HG03097 (cell line): ENCODE data around the gene OR1K1.
"Not testable (repeated sequence)": the region's sequence is repeated elsewhere in the genome, so short reads cannot be mapped to it uniquely, and the experiment has no call there.

Source experiments
- ATAC-seq: cut with Tn5 transposase; IDR thresholded peaks from one replicate; pipeline ENCODE4 v1.9.1; 2021; ENCODE audit not compliant: unreplicated experiment, low FRiP score

The OR1K1 gene

GRCh38 chr9:122800066-122801060, at the start of gene OR1K1:
TSS of gene OR1K1 (plus strand) at chr9:122800123. CDS start at chr9:122800123, 0 bp downstream.
- no peak for ATAC-seq

GRCh38 chr9:122754825-122755224, 45.1 kb upstream of the OR1K1 start:
- no peak for ATAC-seq

DNA sequence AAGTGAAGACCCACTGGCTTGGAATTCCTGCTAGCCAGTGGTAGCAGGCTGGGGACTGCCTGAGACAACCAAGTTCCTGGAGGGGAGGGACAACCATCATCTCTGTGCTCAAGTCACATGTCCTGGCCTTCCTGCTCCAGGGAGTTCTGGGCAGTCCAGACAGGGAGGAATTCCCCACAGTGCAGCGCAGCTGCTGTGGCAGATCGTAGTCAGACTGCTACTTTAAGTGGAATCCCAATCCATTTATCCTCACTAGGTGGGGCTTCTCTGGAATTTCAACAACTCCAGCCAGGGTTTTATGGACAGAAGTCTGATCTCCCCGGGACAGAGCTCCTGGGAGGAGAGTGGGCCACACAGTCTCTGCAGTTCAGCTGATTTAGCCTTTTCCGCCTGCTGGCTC, 32.1 kb upstream of the OR1K1 start:
- no peak for ATAC-seq

DNA sequence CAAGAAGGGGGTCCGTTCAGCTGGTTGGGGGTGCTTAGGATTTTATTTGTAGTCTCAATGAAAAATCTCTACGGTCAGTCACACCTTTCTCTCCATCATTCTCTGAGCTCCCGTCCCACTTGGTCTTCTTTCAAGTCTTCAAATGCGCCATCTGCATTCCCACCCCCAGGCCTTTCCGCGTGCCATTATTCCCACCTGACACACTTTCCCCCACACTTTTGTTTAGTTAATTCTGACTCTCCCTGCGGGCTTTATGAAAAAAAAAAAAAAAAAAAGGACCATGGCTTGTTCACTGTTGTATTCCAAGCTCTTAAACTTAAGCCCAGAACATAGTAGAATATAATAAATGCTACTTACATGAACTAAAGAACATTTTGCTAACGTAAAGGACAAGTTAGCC, 22.9 kb upstream of the OR1K1 start:
- no peak for ATAC-seq

DNA sequence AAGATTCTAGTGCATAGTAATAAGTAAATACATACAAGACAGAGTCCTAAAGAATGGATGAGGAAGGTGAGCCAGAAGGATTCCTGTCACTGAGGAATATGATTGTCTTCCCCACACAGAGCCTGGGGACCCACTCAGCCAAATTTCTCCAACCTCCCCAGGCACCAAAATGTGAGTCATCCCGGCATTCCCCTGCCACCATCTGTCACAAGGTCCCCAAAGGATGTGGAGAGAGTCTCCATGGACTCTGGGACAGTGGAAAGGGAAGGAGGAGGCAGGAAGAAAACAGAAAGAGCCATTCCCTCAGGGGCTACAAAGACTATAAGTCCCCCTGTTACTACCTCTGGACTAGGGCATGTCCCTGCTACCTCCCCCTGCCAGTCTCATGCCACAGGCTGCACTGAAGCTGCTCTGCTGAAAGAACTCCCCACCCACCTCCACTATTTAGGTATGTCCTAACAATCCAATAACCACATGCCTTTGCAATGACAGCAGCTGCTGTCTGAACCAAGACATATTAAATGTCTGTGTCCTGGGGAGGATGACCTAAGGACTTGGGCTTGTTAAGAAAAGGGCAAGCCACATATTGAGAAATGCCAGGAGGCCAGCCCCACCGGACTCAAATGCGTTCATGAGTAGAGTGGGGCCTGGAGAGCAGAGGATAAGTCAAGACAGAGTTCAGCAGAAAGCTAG, 21.8 kb upstream of the OR1K1 start:
- no peak for ATAC-seq

DNA sequence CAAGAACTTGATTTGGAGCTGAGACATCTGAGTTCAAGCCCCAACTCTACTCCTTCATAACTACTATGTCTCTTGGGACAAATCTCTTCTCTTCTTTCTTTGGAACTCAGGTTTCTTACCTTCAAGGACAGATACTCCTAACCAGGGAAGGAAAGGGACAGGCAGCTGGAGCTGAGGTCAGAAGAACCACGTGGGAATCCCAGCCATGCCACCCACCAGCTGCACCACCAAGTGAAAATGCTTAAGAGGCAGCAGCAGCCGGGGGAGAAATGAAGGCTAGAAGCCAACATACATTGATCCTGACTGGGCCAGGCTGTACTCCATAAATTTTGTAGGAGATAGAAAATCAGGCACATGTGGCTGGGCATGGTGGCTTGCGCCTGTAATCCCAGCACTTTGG, 20.7 kb upstream of the OR1K1 start:
- ATAC-seq = no peak

DNA sequence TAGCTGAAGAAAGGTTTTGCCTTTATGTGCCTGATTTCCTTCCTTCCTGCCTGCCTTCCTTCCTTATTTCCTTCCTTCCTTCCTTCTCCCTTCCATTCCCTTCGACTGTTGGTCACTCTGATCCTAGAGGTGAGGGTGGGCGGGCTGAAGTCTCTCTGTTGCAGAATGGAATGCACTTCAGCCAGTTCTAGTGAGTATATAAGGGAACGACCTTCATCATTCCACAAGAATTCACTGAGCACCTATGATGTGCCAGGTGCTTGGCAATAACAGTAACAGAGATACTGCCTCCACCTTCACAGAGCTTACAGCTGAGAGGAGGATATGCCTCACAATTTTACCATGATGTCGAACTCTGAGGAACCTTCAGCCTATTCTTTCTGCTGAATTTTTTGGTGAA, 19.9 kb upstream of the OR1K1 start:
- no peak for ATAC-seq

GRCh38 chr9:122781671-122782070, 18.3 kb upstream of the OR1K1 start:
- ATAC-seq = no peak

GRCh38 chr9:122785269-122785668, 14.7 kb upstream of the OR1K1 start:
- ATAC-seq = no peak

DNA sequence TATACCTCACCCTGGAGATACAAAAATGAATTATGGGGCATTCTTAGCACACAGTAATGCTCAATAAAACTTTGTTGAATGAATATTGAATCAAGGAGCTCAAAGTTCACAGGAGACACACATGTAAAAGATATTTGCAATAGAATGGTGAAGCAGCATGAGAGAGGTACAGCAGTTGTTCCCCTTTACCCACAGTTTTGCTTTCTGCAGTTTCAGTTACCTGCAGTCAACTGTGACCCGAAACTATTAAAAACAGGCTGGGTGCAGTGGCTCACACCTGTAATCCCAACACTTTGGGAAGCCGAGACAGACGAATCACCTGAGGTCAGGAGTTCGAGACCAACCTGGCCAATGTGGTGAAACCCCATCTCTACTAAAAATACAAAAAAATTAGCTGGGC, 13.6 kb upstream of the OR1K1 start:
- ATAC-seq = no peak

GRCh38 chr9:122788831-122789230, 11.1 kb upstream of the OR1K1 start, which contains the start of gene OR5C1:
TSS of gene OR5C1 (plus strand) at chr9:122788933. CDS start at chr9:122788933, 0 bp downstream.
- no peak for ATAC-seq

GRCh38 chr9:122789256-122790046, 10.5 kb upstream of the OR1K1 start:
- no peak for ATAC-seq

- no peak for ATAC-seq
These were observed 7.9 kb upstream of the OR1K1 start for GRCh38 chr9:122791872-122792669.

DNA sequence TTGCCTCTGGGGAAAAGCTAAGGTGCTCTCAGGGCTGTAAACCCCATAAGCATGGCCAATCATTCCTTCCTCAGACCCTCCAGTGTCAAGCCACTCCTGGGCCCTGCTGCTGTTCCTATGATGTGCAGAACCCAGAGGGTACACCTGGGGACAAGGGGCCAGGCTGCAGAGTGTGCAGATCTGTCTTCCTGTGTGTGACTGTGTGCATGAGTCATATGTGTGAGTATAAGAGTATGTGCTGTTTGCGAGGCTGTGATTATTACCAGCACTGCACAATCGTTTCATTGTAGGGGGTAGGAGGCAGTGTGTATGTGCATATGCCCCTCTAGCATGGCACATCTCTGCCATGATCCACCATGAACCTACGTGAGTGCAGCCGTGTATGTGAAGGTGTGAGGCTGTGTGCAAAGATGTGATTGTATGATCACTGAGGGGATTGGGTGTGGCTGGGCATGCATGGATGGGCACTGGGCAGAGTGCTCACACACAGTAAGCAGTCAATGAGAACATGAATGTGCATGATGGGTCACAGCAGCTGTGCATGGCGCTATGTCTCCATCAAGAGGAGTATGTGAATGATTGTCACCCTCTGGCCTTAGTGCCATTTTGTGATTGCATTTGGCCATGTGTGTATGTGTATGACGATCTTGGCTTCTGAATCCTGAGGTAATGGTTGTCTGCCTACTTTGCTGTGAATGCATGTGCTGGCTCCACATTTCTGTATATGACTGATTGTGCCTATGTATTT, 2.4 kb upstream of the OR1K1 start:
- no peak for ATAC-seq

DNA sequence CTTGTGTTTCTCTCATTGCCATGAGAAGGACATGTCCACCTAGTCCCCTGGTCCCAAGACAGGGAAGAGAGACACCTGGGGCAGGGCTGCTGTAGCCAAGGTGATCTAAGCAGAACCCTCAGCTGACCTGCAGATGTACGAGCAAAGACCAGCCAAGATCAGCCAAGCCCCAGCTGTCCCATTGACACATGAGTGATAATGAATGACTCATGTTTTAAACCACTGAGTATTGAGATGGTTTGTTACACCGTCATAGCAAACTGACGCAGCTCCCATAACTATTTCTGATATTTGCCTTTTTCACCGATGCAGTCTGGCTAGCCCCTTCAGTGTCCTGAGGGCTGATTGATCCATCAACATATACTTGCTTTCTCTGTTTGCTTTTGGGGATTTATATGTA, 6.7 kb downstream of the OR1K1 start:
- no peak for ATAC-seq

DNA sequence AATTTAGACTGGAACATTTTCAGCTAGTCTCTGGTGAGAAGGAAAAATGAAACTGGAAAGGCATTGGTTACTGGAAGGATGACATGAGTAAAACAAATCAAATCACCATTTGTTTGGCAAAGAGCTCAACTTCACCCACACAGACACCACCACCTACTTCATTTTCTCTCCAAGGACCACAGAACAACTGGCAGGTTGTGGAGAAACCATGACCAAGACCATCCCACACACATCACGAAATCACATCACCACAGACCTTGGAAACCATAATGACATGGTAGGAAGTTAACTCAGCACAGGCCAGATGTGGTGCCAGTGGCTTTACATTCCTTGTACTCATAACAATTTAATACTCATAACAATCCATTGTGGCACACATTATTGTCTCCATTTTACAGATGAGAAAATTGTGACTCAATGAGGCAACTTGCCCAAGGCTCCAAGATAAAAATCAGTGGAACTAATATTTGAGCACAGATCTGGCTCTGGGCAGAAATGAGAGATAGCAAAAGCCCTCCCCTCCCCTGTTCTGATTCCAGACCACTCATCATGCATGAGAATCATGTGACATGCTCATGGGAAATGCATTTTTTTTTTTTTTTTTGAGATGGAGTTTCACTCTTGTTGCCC, 7.5 kb downstream of the OR1K1 start:
- no peak for ATAC-seq

DNA sequence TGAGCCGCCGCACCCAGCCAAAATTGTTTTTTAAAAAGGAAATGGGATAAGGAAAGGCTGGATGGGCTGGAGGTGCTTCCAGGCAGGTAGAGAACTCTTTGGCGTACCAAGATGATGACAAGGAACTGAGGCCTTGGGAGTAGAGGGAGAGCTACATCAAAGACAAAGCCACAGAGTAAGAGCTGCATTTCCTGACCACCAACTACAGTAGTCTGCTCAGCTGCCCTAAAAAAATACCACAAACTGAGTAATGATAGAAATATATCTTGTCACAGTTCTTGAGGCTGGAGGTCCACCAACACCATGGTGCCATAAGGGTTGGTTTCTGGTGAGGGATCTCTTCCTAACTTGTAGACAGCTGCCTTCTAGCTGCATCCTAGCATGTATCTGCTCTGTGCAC, 8.2 kb downstream of the OR1K1 start:
- no peak for ATAC-seq

DNA sequence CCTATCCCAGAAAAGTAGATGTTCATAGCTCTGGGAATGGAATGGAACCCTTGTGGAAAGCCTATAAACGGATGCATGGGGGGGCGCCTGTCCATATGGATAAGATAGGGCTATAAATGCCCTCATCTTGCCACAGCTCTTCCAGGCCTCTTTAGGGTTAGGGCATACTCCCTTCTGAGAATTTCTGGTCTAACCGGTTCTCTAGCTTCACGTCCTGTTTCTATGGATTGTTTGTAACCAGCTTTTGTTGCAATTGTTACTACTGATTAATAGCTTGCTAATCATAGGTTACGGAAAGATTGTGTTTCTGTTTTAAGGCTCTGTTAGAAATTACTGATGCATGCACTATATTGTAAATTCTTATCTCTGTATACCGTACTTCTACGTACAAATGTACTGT, 9.3 kb downstream of the OR1K1 start:
- ATAC-seq = not testable (repeated sequence)
